SU-DHL-6 (cell line): Measurements from ENCODE around the gene NUMB.

ENCODE experiments used
- H2AFZ ChIP-seq: fragments of 200-600 bp; sonication (generic); 2 replicates; pipeline ENCODE4 v1.6.1; 2014; ENCODE audit warnings: low read depth, mild to moderate bottlenecking, moderate library complexity, mixed read lengths, antibody characterized with exemption, low read length; ENCODE audit not compliant: severe bottlenecking
- H3F3A ChIP-seq: fragments of 200-600 bp; shearing (Covaris generic); 2 replicates; pipeline ENCODE4 v1.6.0; 2016; ENCODE audit warnings: antibody characterized with exemption, mild to moderate bottlenecking; ENCODE audit not compliant: insufficient read depth
- H3K27ac ChIP-seq: fragments of 200-600 bp; sonication (generic); 2 replicates; pipeline ENCODE4 v1.5.1; 2016; ENCODE audit warnings: low read depth, mild to moderate bottlenecking, low read length, moderate library complexity, mixed read lengths
- H3K27me3 ChIP-seq: fragments of 200-600 bp; sonication (generic), shearing (Covaris generic); 2 replicates; pipeline ENCODE4 v1.6.0; 2014; ENCODE audit warnings: mild to moderate bottlenecking, low read length
- H3K36me3 ChIP-seq: fragments of 200-600 bp; sonication (generic); 2 replicates; pipeline ENCODE4 v1.6.1; 2014; ENCODE audit warnings: mild to moderate bottlenecking, low read length, mixed read lengths
- H3K4me2 ChIP-seq: fragments of 300-600, 200-600 bp; shearing (Covaris generic), sonication (generic); 2 replicates; pipeline ENCODE4 v1.6.0; 2014; ENCODE audit warnings: low read length, low read depth, mild to moderate bottlenecking; ENCODE audit not compliant: poor library complexity, severe bottlenecking
- H3K4me3 ChIP-seq: fragments of 200-600 bp; sonication (generic); 2 replicates; pipeline ENCODE4 v1.5.1; 2014; ENCODE audit warnings: antibody characterized with exemption, low read length, mild to moderate bottlenecking, mixed read lengths; ENCODE audit not compliant: insufficient read depth, poor library complexity, severe bottlenecking
- H3K79me2 ChIP-seq: fragments of 200-600 bp; sonication (generic); 2 replicates; pipeline ENCODE4 v1.6.1; 2014; ENCODE audit warnings: mild to moderate bottlenecking, low read length, moderate library complexity; ENCODE audit not compliant: insufficient read depth
- H3K9ac ChIP-seq: fragments of 200-600 bp; sonication (generic); 2 replicates; pipeline ENCODE4 v1.7.0; 2014; ENCODE audit warnings: mild to moderate bottlenecking, low read length
- H3K9me2 ChIP-seq: fragments of 200-600 bp; sonication (generic); replicated peaks from 2 replicates; pipeline ENCODE4 v1.6.1; 2014; ENCODE audit warnings: low read length; ENCODE audit not compliant: insufficient read depth
- H3K9me3 ChIP-seq: fragments of 200-600 bp; sonication (generic); 2 replicates; pipeline ENCODE4 v1.6.1; 2014; ENCODE audit warnings: low read length, mixed read lengths; ENCODE audit not compliant: insufficient read depth
- H4K20me1 ChIP-seq: fragments of 200-600 bp; sonication (generic); 2 replicates; pipeline ENCODE4 v1.6.1; 2014; ENCODE audit warnings: low read depth, mild to moderate bottlenecking, antibody characterized with exemption, low read length, moderate library complexity, mixed read lengths
- EZH2phosphoT487 ChIP-seq: fragments of 200-600 bp; sonication (generic), shearing (Covaris generic); conservative IDR thresholded peaks from 2 replicates; pipeline ENCODE4 v1.6.1; 2018; ENCODE audit warnings: mild to moderate bottlenecking, antibody characterized with exemption, low read length, moderate library complexity, mixed read lengths
- TF ChIP-seq, protein P1 (sequence below): fragments of 200-600 bp; sonication (generic); IDR thresholded peaks from one replicate; pipeline ENCODE4 v1.5.1; 2017; ENCODE audit warnings: antibody characterized with exemption, mild to moderate bottlenecking, low read length, moderate library complexity; ENCODE audit not compliant: insufficient read depth, poor library complexity, severe bottlenecking

Gene NUMB

DNA sequence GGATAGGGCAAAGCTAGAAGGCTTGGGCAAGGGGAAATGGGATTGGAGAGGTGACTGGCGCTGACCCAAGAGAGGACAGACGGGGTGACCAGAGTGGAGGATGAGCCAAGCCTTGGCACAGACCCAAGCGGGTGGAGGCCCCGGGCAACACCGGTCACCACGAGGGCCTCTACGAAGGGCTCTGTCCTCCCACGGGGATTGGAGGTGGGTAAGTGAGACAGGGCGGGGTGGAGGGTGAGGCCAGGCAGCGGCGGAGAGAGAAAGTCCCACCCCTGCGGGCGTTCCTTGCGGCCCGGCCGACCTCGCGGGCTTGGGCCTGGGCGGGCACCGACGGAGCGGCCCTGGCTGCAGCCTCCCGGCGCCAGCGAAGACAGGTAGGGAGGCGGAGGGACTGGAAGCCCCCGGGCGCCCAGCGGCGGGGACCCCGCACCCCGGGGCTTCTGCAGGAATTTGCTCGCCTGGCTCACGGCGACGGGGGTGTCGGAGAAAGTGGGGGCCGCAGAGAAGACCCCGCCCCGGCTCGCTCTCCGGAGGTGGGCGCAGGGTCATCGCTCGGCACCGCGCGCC lies 221.0 kb downstream of the NUMB start, which contains the start of gene PAPLN:
Gene PAPLN (plus strand): TSS at position 288 of the 567 bp plus-strand sequence. CDS start 2,273 bp downstream, outside the sequence.
- H3K36me3 ChIP-seq = no peaks in the 10 kb centered on the region
- H3K27ac ChIP-seq = no peak within 1 kb of the TSS
- H4K20me1 ChIP-seq = no peaks in the 10 kb centered on the region
- no peak within 1 kb of the TSS for H3K4me3 ChIP-seq
- H2AFZ ChIP-seq = no peak within 1 kb of the TSS
- TF ChIP-seq, protein P1, sequence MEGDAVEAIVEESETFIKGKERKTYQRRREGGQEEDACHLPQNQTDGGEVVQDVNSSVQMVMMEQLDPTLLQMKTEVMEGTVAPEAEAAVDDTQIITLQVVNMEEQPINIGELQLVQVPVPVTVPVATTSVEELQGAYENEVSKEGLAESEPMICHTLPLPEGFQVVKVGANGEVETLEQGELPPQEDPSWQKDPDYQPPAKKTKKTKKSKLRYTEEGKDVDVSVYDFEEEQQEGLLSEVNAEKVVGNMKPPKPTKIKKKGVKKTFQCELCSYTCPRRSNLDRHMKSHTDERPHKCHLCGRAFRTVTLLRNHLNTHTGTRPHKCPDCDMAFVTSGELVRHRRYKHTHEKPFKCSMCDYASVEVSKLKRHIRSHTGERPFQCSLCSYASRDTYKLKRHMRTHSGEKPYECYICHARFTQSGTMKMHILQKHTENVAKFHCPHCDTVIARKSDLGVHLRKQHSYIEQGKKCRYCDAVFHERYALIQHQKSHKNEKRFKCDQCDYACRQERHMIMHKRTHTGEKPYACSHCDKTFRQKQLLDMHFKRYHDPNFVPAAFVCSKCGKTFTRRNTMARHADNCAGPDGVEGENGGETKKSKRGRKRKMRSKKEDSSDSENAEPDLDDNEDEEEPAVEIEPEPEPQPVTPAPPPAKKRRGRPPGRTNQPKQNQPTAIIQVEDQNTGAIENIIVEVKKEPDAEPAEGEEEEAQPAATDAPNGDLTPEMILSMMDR = no peak
- TF ChIP-seq EZH2phosphoT487 = no peak
- no peaks in the 10 kb centered on the region for H3F3A ChIP-seq
- no peaks in the 10 kb centered on the region for H3K27me3 ChIP-seq
- no peaks in the 10 kb centered on the region for H3K79me2 ChIP-seq
- no peaks in the 10 kb centered on the region for H3K9me2 ChIP-seq
- H3K9ac ChIP-seq = no peak within 1 kb of the TSS
- no peak within 1 kb of the TSS for H3K4me2 ChIP-seq
- H3K9me3 ChIP-seq = no peaks in the 10 kb centered on the region

DNA sequence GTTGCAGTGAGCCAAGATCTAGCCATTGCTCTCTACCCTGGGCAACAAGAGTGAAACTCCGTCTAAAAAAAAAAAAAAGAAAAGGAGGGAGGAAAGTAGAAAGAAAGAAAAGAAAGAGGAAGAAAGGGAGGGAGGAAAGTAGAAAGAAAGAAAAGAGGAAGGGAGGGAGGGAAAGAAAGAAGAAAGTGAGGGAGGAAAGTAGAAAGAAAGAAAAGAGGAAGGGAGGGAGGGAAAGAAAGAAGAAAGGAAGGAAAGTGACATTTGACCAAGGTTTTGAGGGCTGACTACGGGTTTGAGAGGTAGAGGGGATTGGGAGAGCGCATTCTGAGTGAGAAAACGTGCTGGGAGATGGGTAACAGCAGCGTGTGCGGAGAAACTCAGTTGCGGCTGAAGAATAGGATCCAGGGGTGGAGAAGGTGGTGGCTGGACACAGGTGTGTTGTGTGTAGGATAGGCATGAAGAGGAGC lies 221.6 kb downstream of the NUMB start:
- Histone ChIP-seq H3K79me2 (no peaks in the 10 kb centered on the region), H3K9me3 (no peaks in the 10 kb centered on the region), H3K9me2 (no peaks in the 10 kb centered on the region), H4K20me1 (no peaks in the 10 kb centered on the region), H3K36me3 (no peaks in the 10 kb centered on the region), H3K4me2 (no peak overlapping the region), H2AFZ (no peak overlapping the region), H3K4me3 (no peak overlapping the region), H3K27me3 (no peaks in the 10 kb centered on the region), H3F3A (no peaks in the 10 kb centered on the region), H3K27ac (no peak overlapping the region), H3K9ac (no peak overlapping the region)
- TF ChIP-seq, protein P1 = no peak
- no peak for TF ChIP-seq EZH2phosphoT487

DNA sequence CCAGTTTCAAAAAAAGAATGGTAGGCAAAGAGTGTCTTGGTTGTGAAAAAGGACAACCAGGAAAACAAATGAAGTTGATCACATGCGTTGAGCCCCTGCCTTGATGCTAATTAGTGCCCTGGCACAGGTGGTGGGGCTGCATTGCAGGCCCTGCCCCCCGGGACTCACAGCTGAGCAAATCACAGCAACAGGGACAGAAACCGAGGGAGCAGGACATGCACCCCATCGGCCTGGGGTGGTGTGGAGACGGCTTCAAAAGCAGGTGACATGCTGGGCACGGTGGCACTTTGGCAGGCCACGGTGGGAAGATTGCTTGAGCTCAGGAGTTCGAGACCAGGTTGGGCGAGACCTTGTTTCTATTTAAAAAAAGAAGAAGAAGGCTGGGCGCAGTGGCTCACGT lies 222.2 kb downstream of the NUMB start:
- no peak overlapping the region for H3K9ac ChIP-seq
- no peaks in the 10 kb centered on the region for H4K20me1 ChIP-seq
- no peaks in the 10 kb centered on the region for H3K9me3 ChIP-seq
- no peaks in the 10 kb centered on the region for H3F3A ChIP-seq
- H3K4me3 ChIP-seq = no peak overlapping the region
- H3K36me3 ChIP-seq = no peaks in the 10 kb centered on the region
- H3K27ac ChIP-seq = no peak overlapping the region
- no peaks in the 10 kb centered on the region for H3K9me2 ChIP-seq
- no peaks in the 10 kb centered on the region for H3K79me2 ChIP-seq
- H2AFZ ChIP-seq = no peak overlapping the region
- TF ChIP-seq EZH2phosphoT487 = no peak
- TF ChIP-seq, protein P1 = no peak
- H3K27me3 ChIP-seq = no peaks in the 10 kb centered on the region
- no peak overlapping the region for H3K4me2 ChIP-seq
